Activated CD4-positive, alpha-beta T cell treated with anti-CD3 and anti-CD28 coated beads, Interleukin-2, amount 10 ng/mL, durations not matched to agents 7 days and 5 days (primary cell): ENCODE data around the gene MDFIC. TPM values are rescaled to one million over a fixed set of nuclear protein-coding genes. Genes with fewer than 3 reads are reported as not detected.

Experiments used
- CTCF ChIA-PET: fragments of 350-600 bp; sonication (Branson Sonifier 250); formaldehyde crosslinking; loops from one replicate; lab custom pipeline; 2021; ENCODE audit warnings: antibody characterized with exemption; lab: Charles Lee
- POLR2A ChIA-PET: fragments of 350-600 bp; sonication (Branson Sonifier 250); formaldehyde crosslinking; loops from one replicate; lab custom pipeline; 2021; ENCODE audit warnings: antibody characterized with exemption; lab: Charles Lee
- DNase-seq: peaks from one replicate; pipeline ENCODE4 v3.0.0-alpha.2; 2020
- H3K27ac Mint-ChIP-seq: one replicate; pipeline ENCODE4 v1.8.0; 2021; ENCODE audit warnings: mild to moderate bottlenecking, moderate library complexity, mixed read lengths
- H3K27me3 Mint-ChIP-seq: one replicate; pipeline ENCODE4 v1.8.0; 2021; ENCODE audit warnings: mixed read lengths
- H3K36me3 Mint-ChIP-seq: one replicate; pipeline ENCODE4 v1.8.0; 2021; ENCODE audit warnings: low read depth, mixed read lengths
- H3K4me1 Mint-ChIP-seq: one replicate; pipeline ENCODE4 v1.8.0; 2021; ENCODE audit warnings: mixed read lengths
- H3K4me3 Mint-ChIP-seq: one replicate; pipeline ENCODE4 v1.8.0; 2021; ENCODE audit warnings: mild to moderate bottlenecking, moderate library complexity, mixed read lengths
- H3K9me3 Mint-ChIP-seq: one replicate; pipeline ENCODE4 v1.8.0; 2021; ENCODE audit warnings: mixed read lengths
- total RNA-seq, 2 experiments: library from RNA; stranded (reverse); gene quantifications; one replicate each; pipeline ENCODE4 v1.2.3, GENCODE V29; 2021

MDFIC gene
- total RNA-seq, 2 experiments from 2014 or later, result 75.4 to 91.2 TPM

- peaks cover 54% of the 10 kb centered on the region for H3K36me3 Mint-ChIP-seq
- CTCF ChIA-PET, result no interaction called here
Measured at GRCh38 chr7:114986190-114987180, 64.6 kb downstream of the MDFIC start.

GRCh38 chr7:114988026-114988425 is 66.1 kb downstream of the MDFIC start:
- Mint-ChIP-seq H3K36me3 (peaks cover 53% of the 10 kb centered on the region), H3K4me3 (no peak overlapping the region)
- POLR2A ChIA-PET, result interaction anchor here (0.6 kb wide), 1 partner anchor 22 kb away, joined by 3 read pairs; no protein-coding TSS in a partner anchor

More at GRCh38 chr7:114986190-114987180, 64.6 kb downstream of the MDFIC start:
- peaks cover 7% of the 10 kb centered on the region for H3K9me3 Mint-ChIP-seq
- POLR2A ChIA-PET, result no interaction called here
- peaks cover 13% of the 10 kb centered on the region for H3K4me1 Mint-ChIP-seq
- DNase-seq, result no peak
- H3K27me3 Mint-ChIP-seq, result no peaks in the 10 kb centered on the region
- no peak overlapping the region for H3K27ac Mint-ChIP-seq
- H3K4me3 Mint-ChIP-seq, result no peak overlapping the region

GRCh38 chr7:114988755-114989375 is 67.0 kb downstream of the MDFIC start:
- no peak overlapping the region for H3K27ac Mint-ChIP-seq
- no peak overlapping the region for H3K4me3 Mint-ChIP-seq
- ChIA-PET CTCF (interaction anchor here (0.7 to 0.9 kb wide), 2 partner anchors 9 to 39 kb away, joined by 3 to 7 read pairs; no protein-coding TSS in a partner anchor), POLR2A (no interaction called here)
- H3K4me1 Mint-ChIP-seq, result peaks cover 11% of the 10 kb centered on the region
- peaks cover 7% of the 10 kb centered on the region for H3K9me3 Mint-ChIP-seq
- H3K27me3 Mint-ChIP-seq, result no peaks in the 10 kb centered on the region
- DNase-seq, result no peak
- peaks cover 59% of the 10 kb centered on the region for H3K36me3 Mint-ChIP-seq

More at GRCh38 chr7:114988026-114988425, 66.1 kb downstream of the MDFIC start:
- Mint-ChIP-seq H3K27me3 (no peaks in the 10 kb centered on the region), H3K4me1 (peaks cover 5% of the 10 kb centered on the region), H3K27ac (no peak overlapping the region), H3K9me3 (peaks cover 4% of the 10 kb centered on the region)
- CTCF ChIA-PET, result no interaction called here
- DNase-seq, result no peak

DNA sequence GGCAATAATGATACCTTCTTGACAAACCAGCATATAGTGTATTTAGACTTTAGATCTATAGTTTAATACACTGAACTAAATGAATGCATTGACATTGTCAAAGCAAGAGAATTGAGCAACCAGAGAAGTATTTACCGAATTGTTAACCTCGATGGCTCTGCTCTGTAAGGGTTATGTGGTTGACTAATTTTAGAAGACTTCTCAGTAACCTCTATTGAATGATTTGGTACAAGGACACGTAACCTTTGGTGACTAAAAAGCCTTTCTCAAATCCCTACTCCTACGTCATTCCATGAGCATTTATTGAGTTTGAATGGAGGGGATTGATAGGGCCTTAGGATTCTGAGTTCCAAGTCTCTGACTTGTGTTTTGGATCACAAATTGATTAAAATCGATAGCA is 67.6 kb downstream of the MDFIC start:
- no peak overlapping the region for H3K27ac Mint-ChIP-seq
- H3K4me3 Mint-ChIP-seq, result no peak overlapping the region
- no peaks in the 10 kb centered on the region for H3K27me3 Mint-ChIP-seq
- DNase-seq, result no peak
- peaks cover 11% of the 10 kb centered on the region for H3K4me1 Mint-ChIP-seq
- CTCF ChIA-PET, result interaction anchor here (0.9 kb wide), 1 partner anchor 40 kb away, joined by 3 read pairs; no protein-coding TSS in a partner anchor
- H3K9me3 Mint-ChIP-seq, result peaks cover 7% of the 10 kb centered on the region
- POLR2A ChIA-PET, result no interaction called here
- peaks cover 61% of the 10 kb centered on the region for H3K36me3 Mint-ChIP-seq

DNA sequence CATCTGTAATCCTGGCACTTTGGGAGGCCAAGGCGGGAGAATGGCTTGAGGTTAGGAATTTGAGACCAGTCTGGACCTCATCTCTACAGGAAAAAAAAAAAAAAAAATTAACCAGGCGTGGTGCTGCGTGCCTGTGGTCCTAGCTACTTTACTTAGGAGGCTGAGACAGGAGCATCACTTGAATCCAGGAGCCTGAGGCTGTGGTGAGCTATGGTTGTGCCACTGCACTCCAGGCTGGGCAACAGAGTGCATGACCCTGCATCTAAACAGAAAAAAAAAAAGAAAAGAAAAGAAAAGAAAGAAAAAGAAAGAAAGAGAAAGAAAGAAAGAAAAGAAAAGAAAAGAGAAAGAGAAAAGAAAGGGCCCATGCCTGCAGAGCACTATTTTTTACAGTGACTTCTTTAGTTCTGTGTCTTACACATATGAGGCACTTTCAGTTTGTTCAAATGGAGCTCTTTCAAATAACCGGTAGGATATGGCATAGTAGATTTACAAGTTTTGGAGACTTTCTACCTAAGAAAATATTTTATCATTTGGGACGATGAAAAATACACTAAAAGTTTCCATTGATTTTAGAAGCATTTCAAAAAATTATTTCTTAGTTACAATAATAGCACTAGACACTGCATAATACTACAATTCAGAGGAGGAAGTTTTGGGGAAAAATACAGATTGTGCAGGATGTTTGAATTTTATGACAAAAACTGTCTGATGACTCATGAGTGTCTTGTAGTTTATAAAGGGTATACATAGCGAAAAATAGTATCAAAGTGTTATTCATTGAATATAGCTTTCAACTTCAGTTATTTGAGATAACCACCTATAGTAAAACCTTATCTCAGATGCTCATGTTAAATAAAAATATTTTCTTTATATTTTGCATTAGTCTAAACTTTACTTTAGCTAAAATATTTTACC is 75.9 kb downstream of the MDFIC start:
- Mint-ChIP-seq H3K9me3 (peaks cover 14% of the 10 kb centered on the region), H3K4me3 (peak overlapping the region; percentile 9), H3K4me1 (peaks cover 43% of the 10 kb centered on the region), H3K27ac (peak overlapping the region; percentile 55), H3K36me3 (peaks cover 73% of the 10 kb centered on the region), H3K27me3 (no peaks in the 10 kb centered on the region)
- ChIA-PET POLR2A (no interaction called here), CTCF (interaction anchor here (0.9 to 1.2 kb wide), 4 partner anchors 9 to 23 kb away, joined by 3 to 7 read pairs (median 4); no protein-coding TSS in a partner anchor)
- DNase-seq, result no peak

DNA sequence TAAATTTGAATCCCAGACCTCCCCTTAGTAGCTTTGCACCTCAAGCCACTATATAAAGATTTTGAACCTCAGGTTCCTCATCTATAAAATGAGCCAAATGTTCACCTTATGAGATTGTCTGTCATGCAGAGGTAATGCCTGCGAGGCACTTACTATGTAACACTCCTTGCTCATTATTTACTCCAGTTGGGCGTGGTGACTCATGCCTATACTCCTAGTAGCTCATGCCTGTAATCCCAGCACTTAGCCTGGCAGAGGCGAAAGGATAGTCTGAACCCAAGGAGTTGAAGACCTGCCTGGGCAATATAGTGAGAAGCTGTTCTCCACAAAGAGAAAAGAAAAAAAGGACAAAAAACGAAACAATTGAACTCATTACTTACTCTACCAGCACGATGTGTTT is 82.2 kb downstream of the MDFIC start:
- Mint-ChIP-seq H3K4me1 (peaks cover 62% of the 10 kb centered on the region), H3K27ac (no peak overlapping the region), H3K36me3 (peaks cover 69% of the 10 kb centered on the region), H3K27me3 (no peaks in the 10 kb centered on the region), H3K9me3 (peaks cover 1% of the 10 kb centered on the region), H3K4me3 (no peak overlapping the region)
- ChIA-PET POLR2A (no interaction called here), CTCF (no interaction called here)
- no peak for DNase-seq

DNA sequence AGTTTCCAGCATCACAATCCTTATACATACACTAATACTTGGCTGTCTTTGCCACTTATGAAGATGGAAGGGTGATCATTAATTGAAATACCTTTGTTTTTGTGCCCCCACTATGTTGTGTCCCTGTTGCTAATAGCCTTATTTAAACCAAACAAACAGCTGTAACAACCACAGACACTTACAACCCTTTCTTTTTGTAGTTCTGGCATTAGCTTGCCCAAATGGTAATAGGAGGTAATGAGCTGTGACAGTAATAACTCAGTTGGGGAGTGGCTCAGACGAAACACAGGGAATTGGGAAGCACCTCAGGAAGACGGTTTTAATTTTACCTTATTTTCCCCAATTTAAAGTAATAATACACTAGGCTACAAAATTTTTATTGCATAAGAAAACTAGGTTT is 83.4 kb downstream of the MDFIC start:
- peaks cover 70% of the 10 kb centered on the region for H3K36me3 Mint-ChIP-seq
- ChIA-PET CTCF (no interaction called here), POLR2A (no interaction called here)
- H3K4me1 Mint-ChIP-seq, result peaks cover 73% of the 10 kb centered on the region
- DNase-seq, result no peak
- no peaks in the 10 kb centered on the region for H3K27me3 Mint-ChIP-seq
- H3K9me3 Mint-ChIP-seq, result peaks cover 1% of the 10 kb centered on the region
- H3K4me3 Mint-ChIP-seq, result no peak overlapping the region
- no peak overlapping the region for H3K27ac Mint-ChIP-seq

DNA sequence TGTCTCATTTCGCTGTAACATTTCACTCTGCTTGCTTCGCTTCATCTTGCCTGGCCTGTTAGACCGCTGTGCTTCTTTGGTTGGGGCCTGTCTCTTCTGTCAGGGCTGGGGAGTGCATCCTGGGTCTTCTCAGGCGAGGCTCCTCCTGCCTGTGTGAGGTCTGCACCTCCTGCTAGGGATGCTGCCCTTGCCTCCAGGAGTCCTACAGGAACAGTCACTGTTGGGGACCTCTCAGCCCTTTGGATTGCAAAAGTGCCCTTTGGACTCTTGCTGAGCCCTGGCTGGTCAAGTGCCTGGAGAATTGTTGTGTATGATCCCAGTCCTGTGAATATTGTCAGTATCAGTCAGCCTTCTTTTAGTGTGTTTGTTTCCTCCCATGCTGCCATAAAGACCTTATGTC is 84.1 kb downstream of the MDFIC start:
- CTCF ChIA-PET, result no interaction called here
- POLR2A ChIA-PET, result no interaction called here
- H3K4me1 Mint-ChIP-seq, result peaks cover 75% of the 10 kb centered on the region
- H3K27ac Mint-ChIP-seq, result peak overlapping the region; percentile 71
- no peak overlapping the region for H3K4me3 Mint-ChIP-seq
- H3K36me3 Mint-ChIP-seq, result peaks cover 66% of the 10 kb centered on the region
- no peak for DNase-seq
- no peaks in the 10 kb centered on the region for H3K27me3 Mint-ChIP-seq
- H3K9me3 Mint-ChIP-seq, result peaks cover 1% of the 10 kb centered on the region

- CTCF ChIA-PET, result interaction anchor here (0.6 kb wide), 1 partner anchor 902 kb away, joined by 3 read pairs; no protein-coding TSS in a partner anchor
- peaks cover 66% of the 10 kb centered on the region for H3K36me3 Mint-ChIP-seq
- peak overlapping the region; percentile 90 for H3K27ac Mint-ChIP-seq
- POLR2A ChIA-PET, result interaction anchor here (0.7 kb wide), 1 partner anchor 55 kb away, joined by 4 read pairs; no protein-coding TSS in a partner anchor
- H3K27me3 Mint-ChIP-seq, result no peaks in the 10 kb centered on the region
- no peak for DNase-seq
- H3K9me3 Mint-ChIP-seq, result peaks cover 1% of the 10 kb centered on the region
- peak overlapping the region; percentile 66 for H3K4me3 Mint-ChIP-seq
- peaks cover 77% of the 10 kb centered on the region for H3K4me1 Mint-ChIP-seq
Measured at GRCh38 chr7:115007751-115008150, 85.9 kb downstream of the MDFIC start.

DNA sequence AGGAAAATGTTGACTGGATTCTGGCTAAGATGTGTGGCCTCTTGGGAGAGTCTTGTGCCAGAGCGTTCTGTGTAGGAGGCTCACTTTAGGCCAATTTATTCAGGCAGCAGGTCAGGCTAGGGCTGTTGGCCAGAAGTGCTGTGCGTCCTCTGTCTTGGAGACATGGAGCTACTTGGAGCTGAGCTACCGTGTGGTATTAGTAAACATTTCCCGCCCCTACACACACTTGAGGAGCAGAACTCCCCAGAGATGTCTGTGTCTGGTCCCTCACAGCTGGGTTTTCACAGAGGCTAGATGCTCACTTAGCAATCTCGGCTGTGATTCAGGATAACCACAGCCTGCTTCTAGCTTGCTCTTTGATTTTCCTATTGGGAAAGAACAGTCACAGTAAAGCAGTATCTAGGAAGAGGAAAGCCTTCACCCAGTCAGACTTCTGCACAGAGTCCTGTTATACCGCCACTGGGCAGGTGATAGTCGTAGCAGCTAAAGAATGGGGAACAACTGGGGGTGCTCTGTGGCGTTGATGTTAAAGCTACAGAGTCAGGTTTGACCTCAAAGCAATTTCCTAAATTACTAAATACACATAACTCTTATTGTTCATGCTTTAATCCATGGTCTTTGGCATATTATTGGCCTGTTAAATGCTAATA is 86.7 kb downstream of the MDFIC start:
- Mint-ChIP-seq H3K27ac (peak overlapping the region; percentile 90), H3K9me3 (peaks cover 5% of the 10 kb centered on the region), H3K4me1 (peaks cover 75% of the 10 kb centered on the region), H3K36me3 (peaks cover 64% of the 10 kb centered on the region), H3K27me3 (no peaks in the 10 kb centered on the region), H3K4me3 (peak overlapping the region; percentile 66)
- POLR2A ChIA-PET, result no interaction called here
- CTCF ChIA-PET, result interaction anchor here (0.6 to 1.4 kb wide), 4 partner anchors 10 to 902 kb away, joined by 3 to 5 read pairs (median 4); no protein-coding TSS in a partner anchor
- no peak for DNase-seq

DNA sequence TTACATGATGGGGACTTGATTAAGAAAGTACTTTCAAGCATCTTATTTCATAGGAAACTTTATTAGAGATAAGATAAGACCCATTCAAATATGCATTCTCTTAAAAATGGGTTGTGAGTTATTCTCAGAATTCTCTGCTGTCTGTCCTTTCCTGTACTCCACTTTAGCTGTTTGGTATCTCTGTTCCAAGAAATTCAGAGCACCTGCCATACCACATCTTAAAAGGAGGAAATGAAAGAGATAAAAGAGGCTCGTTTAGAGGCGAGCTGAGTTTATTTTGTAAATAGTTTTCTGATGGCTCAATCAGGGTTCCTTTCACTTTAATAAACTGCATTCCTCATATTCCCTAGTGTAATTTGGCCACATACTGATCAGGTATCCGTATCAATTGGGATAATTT is 87.2 kb downstream of the MDFIC start:
- H3K9me3 Mint-ChIP-seq, result peaks cover 6% of the 10 kb centered on the region
- CTCF ChIA-PET, result interaction anchor here (0.8 to 1.4 kb wide), 4 partner anchors 10 to 27 kb away, joined by 3 to 5 read pairs (median 4); no protein-coding TSS in a partner anchor
- H3K36me3 Mint-ChIP-seq, result peaks cover 67% of the 10 kb centered on the region
- H3K27ac Mint-ChIP-seq, result peak overlapping the region; percentile 90
- H3K4me1 Mint-ChIP-seq, result peaks cover 79% of the 10 kb centered on the region
- peak; percentile 32 for DNase-seq
- H3K4me3 Mint-ChIP-seq, result peak overlapping the region; percentile 66
- POLR2A ChIA-PET, result no interaction called here
- no peaks in the 10 kb centered on the region for H3K27me3 Mint-ChIP-seq
